HG02973 (cell line): Measurements from ENCODE around the gene HERC4.
"Not testable (repeated sequence)": the region's sequence is repeated elsewhere in the genome, so short reads cannot be mapped to it uniquely, and the experiment has no call there.

ENCODE experiments used
- ATAC-seq: cut with Tn5 transposase; IDR thresholded peaks from one replicate; pipeline ENCODE4 v1.9.1; 2021; ENCODE audit warnings: moderate library complexity; ENCODE audit not compliant: unreplicated experiment

HERC4 gene

GRCh38 chr10:68090586-68090985, 15.5 kb upstream of the HERC4 start:
- no peak for ATAC-seq

- no peak for ATAC-seq
Measured at GRCh38 chr10:68088740-68089139, 13.7 kb upstream of the HERC4 start.

DNA sequence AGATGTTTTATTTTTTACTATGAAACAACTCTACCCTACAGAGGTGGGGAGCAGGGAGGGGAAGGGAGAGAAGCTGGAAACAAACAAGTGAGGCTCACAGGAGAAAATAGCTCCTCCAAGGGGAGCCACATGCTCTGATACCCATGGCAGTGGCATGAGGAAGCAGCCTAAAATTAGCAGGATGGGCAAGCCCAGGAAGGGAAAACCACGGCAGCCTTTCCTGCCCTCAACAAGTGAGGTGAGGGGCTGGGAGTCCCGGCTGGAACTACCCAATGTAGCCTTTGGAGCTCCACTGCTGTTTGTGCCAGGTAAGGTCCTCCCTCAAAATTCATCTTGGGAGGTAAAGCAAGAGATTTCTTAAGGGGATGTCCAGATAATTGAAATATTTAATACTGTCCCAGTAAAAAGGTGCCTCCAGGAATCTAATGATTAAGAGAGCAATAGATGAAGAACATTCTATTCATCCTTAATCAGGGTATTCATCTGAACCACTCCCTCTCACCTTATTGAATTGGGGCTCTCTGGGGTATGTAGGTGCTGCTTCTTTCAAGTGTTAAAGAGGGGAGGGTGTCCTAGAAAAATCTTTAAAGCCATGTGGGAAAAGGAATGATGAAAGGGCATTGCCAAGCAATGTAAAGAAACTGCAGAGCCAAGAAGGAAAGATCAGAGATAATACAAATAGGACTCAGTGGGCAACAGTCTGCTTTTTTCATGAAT, 12.8 kb upstream of the HERC4 start:
- no peak for ATAC-seq

GRCh38 chr10:68086910-68087684, 12.0 kb upstream of the HERC4 start:
- ATAC-seq: no peak

GRCh38 chr10:68086011-68086410, 10.9 kb upstream of the HERC4 start:
- ATAC-seq: no peak

DNA sequence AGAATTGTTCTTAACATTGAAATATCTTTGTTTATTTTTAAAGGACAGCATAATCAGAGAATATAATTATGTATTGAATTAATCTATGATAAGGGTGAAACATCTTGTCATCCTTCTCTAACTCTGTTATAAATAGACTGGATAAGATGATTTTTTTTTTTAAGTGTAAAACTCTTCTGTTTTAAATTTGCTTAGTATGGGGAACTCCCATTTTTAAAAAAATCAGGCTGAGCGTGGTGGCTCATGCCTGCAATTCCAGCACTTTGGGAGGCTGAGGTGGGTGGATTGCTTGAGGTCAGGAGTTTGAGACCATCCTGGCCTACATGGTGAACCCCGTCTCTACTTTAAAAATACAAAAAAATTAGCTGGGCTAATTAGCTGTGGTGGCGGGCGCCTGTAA, 9.4 kb upstream of the HERC4 start:
- ATAC-seq: no peak

DNA sequence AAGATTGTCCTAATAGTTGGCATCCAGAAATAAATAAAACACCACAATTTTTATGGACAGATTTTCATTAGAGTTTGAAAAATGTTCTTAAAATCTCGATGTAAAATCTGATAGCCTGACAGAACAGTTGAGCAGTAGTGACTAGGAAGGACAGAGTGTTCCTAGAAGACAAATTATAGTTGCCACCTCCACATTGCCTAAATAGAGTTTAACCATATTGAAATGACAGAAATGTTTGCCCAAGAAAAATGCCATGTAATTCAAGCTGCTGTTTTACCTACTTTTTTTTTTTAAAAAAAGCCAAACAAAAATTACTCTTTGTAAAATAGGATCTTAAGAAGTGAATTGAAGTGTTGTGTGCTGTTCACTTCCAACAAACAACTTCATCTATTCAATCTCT, 8.9 kb upstream of the HERC4 start:
- ATAC-seq: no peak

DNA sequence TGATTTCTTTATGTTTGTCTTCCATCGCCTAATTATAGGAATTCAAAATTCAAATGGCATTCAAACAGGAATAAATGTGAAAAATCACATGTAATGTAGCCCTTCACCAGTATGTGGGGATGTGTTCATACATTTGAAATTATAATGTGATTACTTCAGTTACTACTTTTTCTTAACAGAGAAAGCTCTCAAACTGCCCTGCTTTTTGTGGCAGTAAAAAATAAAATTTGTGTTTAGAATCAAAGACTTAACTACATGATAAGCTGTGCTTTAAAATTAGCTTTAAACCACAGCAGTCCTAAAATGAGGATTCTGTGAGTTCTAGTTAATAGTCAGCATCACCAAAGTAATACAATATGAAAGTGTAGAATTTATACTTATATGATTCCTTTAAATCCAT, 7.8 kb upstream of the HERC4 start:
- ATAC-seq: no peak

GRCh38 chr10:68081916-68082315, 6.8 kb upstream of the HERC4 start:
- no peak for ATAC-seq

- no peak for ATAC-seq
Measured at GRCh38 chr10:68080853-68081431, 5.9 kb upstream of the HERC4 start.

DNA sequence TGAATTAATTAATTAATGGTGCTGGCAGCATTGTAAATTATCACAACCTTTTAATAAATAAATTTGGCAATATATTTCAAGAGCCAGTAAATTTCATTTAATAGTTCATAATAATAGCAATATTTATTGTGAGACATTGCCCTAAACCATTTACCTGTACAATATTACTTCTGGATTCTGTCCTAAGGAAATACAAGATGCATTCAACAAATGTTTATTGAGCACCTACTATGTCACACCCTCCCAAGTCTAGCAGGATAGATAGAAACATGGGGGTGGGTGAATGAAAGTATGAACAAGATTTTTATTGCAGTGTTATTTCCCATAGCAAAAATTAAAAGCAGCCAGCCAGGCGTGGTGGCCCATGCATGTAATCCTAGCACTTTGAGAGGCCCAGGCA, 4.4 kb upstream of the HERC4 start:
- ATAC-seq: no peak

DNA sequence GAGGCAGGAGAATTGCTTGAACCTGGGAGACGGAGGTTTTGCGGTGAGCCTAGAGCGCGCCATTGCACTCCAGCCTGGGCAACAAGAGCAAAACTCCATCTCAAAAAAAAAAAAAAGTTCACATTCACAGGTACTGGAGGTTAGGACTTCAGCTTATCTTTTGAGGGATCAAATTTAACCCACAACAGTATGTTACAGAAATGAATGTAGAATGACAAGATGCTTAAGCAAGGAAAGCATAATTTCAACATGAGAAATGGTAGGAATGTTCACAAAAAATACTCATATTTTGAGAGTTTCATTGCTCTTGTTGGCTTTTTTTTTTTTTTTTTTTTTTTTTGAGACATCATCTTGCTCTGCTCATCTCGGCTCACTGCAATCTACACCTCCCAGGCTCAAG, 1.9 kb upstream of the HERC4 start:
- ATAC-seq: no peak

DNA sequence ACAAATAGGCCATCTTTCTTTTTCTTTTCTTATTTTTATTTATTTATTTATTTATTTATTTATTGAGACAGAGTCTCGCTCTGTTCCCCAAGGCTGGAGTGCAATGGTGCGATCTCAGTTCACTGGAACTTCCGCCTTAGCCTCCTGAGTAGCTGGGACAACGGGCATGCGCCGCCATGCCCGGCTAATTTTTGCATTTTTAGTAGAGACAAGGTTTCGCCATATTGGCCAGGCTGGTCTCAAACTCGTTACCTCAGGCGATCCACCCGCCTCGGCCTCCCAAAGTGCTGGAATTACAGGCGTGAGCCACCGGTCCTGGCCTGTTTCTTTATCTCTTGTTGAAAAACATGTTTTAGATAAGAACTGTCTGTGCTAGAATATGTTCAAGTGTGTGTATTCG, 998 bp upstream of the HERC4 start:
- ATAC-seq: not testable (repeated sequence)

- no peak for ATAC-seq
Measured at GRCh38 chr10:68075550-68076004, 494 bp upstream of the HERC4 start.

DNA sequence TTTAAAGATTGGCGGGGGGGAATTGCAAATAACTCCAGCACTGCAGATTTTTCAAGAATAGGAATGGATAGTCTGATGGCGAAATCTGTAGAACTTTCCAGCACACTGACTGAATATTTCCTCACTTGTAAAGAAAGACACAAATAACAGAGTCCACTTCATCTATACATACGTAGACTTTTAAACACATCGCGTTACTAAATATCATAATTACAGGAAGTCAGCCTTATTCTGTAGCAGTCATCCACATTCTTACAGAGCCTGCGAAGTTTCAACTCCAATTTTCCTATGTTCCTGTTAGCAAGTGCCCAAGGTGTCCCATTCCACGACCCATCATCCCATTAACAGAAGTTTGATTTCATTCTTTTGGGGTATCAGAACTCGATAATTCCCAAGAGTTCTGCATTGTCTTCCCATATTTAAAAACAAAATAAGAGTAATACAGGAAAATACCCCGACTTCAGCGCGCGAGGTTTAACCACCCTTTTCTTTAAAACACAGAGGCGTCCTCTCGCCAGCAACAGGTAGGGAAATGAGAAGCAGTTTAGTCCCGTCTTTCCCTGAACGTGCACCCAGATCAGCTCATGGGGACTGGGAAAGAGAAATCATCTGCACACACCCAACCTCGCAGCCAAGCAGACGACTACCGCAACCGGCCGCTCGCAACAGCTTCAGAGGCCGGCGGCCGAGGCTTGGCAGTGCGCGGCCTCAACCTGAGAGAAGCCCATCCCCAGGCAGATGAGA, 880 bp downstream of the HERC4 start:
- ATAC-seq: no peak

GRCh38 chr10:68073631-68074030, 1.5 kb downstream of the HERC4 start:
- ATAC-seq: no peak

DNA sequence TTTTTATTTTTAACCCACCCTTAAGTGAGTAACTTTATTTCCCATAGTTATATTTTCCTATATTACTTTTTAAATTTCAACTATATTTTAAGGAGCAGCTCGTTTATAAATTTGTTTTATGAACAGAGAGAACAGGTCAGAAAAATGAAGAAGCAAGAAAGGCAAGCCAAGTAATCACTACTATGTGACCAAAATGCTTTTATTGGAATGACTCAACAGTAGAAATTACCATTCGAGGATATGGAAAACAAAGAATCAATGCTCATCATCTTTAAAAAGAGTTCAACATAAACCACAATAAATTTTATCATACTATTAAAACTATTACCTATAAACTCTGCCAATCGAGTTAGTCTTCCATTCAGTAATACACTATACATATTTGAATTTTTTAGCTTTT, 7.6 kb downstream of the HERC4 start:
- no peak for ATAC-seq

- no peak for ATAC-seq
Measured at GRCh38 chr10:68067029-68067428, 8.1 kb downstream of the HERC4 start.

- ATAC-seq: no peak
Measured at GRCh38 chr10:68053553-68053952, 21.5 kb downstream of the HERC4 start.

DNA sequence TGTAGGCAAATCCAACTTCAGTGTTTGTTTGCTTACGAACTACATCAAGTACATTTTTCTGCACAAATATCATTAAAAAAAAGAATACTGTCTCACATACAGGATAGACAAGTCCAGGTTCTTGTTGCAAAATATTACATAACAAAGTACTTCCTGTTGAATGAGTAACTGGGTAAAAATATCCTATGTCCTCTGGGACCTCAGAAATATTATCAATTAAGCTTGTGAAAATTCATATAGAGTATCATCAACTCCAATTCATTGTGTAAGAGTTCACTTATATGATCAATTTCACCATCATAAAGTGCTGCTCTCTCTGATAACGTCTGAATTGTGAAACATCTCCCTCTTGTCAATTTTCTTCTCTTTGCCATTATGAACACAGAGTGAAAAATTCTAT, 22.6 kb downstream of the HERC4 start:
- ATAC-seq: no peak

- no peak for ATAC-seq
Measured at GRCh38 chr10:68049289-68050078, 25.6 kb downstream of the HERC4 start.
